ENCODE data around the gene NAALADL1. TPM values are rescaled to one million over a fixed set of nuclear protein-coding genes. Genes with fewer than 3 reads are reported as not detected.

The NAALADL1 gene
- total and polyA plus RNA-seq, 12 donors: 1.3 to 15.7 (median 5.5) TPM

DNA sequence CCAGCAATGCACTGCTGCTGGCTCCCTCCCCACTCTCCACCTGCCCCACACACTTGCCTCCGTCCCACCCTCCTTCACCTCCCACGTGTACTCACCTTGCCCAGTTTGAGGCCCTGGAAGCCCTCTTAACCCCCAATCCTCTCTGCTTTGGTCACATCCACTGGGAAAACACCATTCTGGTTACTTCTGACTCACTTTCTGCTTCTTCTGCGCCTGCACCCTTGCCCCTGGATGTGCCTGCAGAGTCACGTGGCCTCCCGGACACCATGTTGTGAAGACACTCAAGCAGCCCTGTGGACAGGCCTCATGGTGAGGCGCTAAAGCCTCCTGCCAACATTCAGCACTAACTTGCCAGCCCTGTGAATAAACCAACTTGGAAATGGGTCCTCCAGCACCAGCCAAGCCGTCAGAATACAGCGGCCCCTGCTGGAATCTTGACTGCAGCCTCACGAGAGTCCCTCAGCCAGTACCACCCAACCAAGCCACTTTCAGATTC, 2.6 kb upstream of the NAALADL1 start:
- WGBS, 4 donors: 68 to 73% (median 70%) methylated on average over 7 to 9 of the region's 9 CpGs
- Histone ChIP-seq H3K36me3 (replicated peaks in 1 of 2) (no peaks in the 10 kb centered on the region), H3K4me3 (no peak overlapping the region), H3K9me3 (replicated peaks in 1 of 3) (no peaks in the 10 kb centered on the region), H3K27ac (no peak overlapping the region), H3K4me1 (replicated peaks in 1 of 2) (no peaks in the 10 kb centered on the region), H3K27me3 (no peaks in the 10 kb centered on the region)
- intact Hi-C loops (cut with DNase I): no loop called here
- TF ChIP-seq POLR2A (IDR thresholded peaks at IDR 0.05): no peak
- TF ChIP-seq, protein P1, sequence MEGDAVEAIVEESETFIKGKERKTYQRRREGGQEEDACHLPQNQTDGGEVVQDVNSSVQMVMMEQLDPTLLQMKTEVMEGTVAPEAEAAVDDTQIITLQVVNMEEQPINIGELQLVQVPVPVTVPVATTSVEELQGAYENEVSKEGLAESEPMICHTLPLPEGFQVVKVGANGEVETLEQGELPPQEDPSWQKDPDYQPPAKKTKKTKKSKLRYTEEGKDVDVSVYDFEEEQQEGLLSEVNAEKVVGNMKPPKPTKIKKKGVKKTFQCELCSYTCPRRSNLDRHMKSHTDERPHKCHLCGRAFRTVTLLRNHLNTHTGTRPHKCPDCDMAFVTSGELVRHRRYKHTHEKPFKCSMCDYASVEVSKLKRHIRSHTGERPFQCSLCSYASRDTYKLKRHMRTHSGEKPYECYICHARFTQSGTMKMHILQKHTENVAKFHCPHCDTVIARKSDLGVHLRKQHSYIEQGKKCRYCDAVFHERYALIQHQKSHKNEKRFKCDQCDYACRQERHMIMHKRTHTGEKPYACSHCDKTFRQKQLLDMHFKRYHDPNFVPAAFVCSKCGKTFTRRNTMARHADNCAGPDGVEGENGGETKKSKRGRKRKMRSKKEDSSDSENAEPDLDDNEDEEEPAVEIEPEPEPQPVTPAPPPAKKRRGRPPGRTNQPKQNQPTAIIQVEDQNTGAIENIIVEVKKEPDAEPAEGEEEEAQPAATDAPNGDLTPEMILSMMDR (IDR thresholded peaks at IDR 0.05): no peak
- DNase-seq: peak in 1 of 7 donors; percentile 17

DNA sequence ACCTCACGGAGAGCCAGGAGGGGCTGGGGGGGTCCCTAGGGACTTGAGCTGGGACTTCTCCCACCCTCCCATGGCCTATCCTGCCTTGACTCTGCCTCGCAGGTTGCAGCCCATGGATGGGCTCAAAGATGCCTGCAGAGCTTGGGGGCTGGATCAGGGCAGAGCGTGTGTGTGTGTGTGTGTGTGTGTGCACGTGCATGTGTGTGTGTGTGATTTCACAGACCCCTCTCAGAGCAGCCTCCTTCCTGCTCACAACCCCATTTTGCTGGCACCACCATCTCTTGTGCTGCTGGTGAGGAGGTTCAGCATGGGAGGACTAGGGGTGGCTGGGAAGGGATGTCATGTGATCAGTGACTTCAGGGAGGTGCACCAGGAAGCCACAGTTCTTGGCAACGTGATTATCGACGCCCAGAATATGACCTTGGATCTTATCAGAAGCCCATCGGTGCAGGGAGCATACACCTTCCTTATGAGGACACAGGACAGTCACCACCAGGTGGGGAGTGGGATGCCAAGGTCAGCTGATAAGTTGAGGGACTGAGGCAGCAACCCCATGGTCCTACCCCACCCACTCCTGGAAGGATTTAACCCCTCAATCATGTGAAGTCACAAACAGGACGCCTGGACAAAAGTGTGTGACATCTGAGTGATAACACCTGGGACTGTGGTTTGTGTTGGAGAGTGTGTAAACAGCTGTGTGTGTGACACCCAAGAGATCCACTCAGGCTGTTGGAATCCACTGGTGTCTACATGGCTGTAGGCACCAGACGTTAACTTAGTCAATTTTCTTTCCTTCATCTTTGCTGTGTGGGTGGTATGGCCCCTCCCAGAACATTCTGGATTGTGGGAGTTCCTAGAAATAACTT, 1.8 kb upstream of the NAALADL1 start:
- H3K9me3 ChIP-seq (replicated peaks in 1 of 3): no peaks in the 10 kb centered on the region
- intact Hi-C loops (cut with DNase I): no loop called here
- no peaks in the 10 kb centered on the region for H3K4me1 ChIP-seq (replicated peaks in 1 of 2)
- no peak for DNase-seq
- H3K36me3 ChIP-seq (replicated peaks in 1 of 2): no peaks in the 10 kb centered on the region
- TF ChIP-seq, protein P1 (IDR thresholded peaks at IDR 0.05): no peak
- TF ChIP-seq POLR2A (IDR thresholded peaks at IDR 0.05): no peak
- H3K27ac ChIP-seq: no peak overlapping the region
- H3K4me3 ChIP-seq: no peak overlapping the region
- H3K27me3 ChIP-seq: no peaks in the 10 kb centered on the region
- 41 to 60% (median 49%) methylated on average over 5 to 10 of the region's 10 CpGs for WGBS, 4 donors

DNA sequence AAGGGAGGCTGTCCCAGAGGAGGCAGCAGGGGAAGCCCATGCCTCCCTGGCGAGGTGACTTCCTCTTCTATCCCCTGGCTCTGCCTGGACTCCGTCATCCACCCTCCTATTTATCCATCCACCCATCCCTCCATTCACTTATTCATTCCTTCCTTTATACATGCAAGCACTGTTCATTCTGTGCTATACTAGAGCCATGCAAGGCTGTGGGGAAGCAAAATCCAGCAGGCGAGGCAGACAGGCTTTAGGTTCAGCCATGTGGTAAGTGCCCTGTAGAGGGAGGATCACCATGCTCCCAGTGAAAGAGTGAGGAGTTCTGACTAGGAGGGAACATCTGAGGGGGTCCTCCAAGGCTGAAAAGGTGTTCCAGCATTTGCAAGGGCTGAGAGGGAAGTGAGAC, 1.2 kb upstream of the NAALADL1 start:
- Histone ChIP-seq H3K4me1 (replicated peaks in 1 of 2) (no peaks in the 10 kb centered on the region), H3K36me3 (replicated peaks in 1 of 2) (no peaks in the 10 kb centered on the region), H3K27me3 (no peaks in the 10 kb centered on the region), H3K27ac (no peak overlapping the region), H3K9me3 (replicated peaks in 1 of 3) (no peaks in the 10 kb centered on the region), H3K4me3 (no peak overlapping the region)
- DNase-seq: no peak
- TF ChIP-seq, protein P1 (IDR thresholded peaks at IDR 0.05): no peak
- TF ChIP-seq POLR2A (IDR thresholded peaks at IDR 0.05): no peak
- intact Hi-C loops (cut with DNase I): no loop called here
- 65 to 76% (median 69%) methylated on average over 3 of the region's 3 CpGs for WGBS, 4 donors

DNA sequence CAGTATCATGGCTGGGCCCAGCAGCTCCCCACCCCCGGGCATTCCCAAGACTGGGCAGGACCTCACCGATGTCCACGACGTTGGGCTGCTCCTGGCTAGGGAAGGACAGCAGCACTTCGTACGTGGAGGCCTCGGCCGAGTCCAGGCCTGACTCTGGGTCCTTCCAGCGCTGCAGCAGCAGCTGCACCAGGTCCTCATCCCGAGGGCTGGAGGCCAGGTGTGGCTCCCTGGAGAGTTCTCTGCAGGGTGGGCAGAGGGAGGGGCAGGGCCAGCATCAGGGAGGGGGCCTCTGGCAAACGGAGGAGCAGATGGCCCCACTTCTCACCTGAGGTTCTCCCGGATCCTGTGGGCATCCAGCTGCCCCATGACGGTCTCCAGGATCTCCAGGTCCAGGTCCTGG, 341 bp downstream of the NAALADL1 start:
- Histone ChIP-seq H3K9me3 (replicated peaks in 1 of 3) (no peaks in the 10 kb centered on the region), H3K27me3 (no peaks in the 10 kb centered on the region), H3K36me3 (replicated peaks in 1 of 2) (no peaks in the 10 kb centered on the region), H3K27ac (no peak overlapping the region), H3K4me1 (replicated peaks in 1 of 2) (no peaks in the 10 kb centered on the region), H3K4me3 (no peak overlapping the region)
- no peak for DNase-seq
- intact Hi-C loops (cut with DNase I): no loop called here
- 74 to 79% (median 78%) methylated on average over 11 to 13 of the region's 13 CpGs; no CpG with 5 or more reads in 1 of the 4 donors for WGBS, 4 donors
- TF ChIP-seq, protein P1 (IDR thresholded peaks at IDR 0.05): no peak
- TF ChIP-seq POLR2A (IDR thresholded peaks at IDR 0.05): no peak
